ENCODE data around the gene GMDS.

Gene GMDS

DNA sequence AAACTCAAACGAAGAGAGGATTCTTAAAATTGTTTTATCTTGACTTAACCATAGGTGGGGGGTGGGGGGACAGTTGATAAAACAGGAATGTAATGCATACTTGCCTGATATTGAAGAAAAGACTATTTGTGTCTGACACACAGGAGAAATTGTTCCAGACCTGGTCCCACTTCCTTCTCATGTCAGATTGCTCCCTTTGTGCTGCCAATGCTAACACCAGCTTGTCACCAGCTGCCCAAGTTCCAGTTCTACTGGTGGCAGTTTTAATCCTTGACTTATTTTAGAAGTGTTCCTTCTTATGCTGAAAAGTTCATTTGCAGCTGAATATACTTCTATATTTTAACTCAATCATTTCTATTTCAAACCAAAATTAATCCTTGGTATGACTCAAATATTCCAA lies 127.3 kb downstream of the GMDS start:
- H3K4me3 ChIP-seq (ENCODE audit: low read length) = no peak overlapping the region
- DNase-seq (ENCODE audit: low read depth, low spot score) = no peak

DNA sequence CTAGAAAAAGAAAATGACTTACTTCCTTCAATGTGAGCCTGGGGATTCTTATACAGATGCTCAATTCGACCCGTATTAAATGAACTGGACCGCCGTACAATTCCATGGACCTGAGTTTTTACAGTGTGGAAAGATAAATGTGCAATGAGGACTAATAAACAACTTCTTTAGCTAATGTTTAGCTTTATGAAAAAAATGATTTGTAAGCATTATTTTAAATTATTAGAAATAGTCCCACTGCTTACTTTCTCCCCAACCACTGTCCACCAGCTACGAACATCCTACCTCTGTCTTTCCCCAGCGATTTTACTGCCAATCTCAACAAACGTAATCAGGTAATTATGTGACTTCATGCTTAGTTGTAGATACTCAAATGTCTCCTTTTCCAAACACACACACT lies 128.0 kb downstream of the GMDS start:
- no peak for DNase-seq (ENCODE audit: low read depth, low spot score)
- no peak overlapping the region for H3K4me3 ChIP-seq (ENCODE audit: low read length)

DNA sequence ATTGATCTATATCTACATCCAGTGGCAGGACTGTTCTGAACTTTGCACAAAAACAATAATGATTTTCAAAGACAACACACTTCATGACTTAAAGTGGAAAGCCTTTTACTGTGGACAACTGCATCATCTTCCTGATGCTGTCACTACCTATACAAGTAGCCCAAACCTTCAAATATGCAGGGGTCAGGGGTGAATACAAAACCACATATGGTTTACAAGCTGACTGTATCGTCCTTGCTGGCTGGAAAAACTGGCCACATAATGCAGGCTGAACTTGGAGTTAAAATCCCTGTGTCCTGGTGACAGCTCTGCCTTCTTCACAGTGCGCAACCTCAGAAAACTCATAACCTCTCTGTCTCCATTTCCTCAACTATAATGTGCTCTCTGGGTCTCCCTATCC lies 128.9 kb downstream of the GMDS start:
- H3K4me3 ChIP-seq (ENCODE audit: low read length) = no peak overlapping the region
- no peak for DNase-seq (ENCODE audit: low read depth, low spot score)

DNA sequence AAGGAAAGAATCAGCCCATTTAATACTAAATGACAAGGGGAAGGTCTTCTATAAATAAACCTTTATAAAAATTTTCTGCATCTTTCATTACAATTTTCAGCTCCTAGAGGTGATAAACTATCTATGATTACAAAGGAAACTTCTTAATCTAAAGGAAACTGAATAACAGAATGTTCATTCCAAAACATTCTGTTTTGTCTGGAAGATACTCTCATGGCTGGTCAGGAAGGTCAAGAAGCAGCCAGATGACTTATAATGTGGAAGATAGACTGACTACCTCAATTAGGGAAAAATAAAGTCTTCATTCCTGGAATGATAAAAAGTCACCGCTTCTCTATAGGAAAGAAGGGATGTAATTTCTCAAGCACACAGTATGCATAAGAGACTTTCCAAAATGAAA lies 131.3 kb downstream of the GMDS start:
- H3K4me3 ChIP-seq (ENCODE audit: low read length) = no peak overlapping the region
- DNase-seq (ENCODE audit: low read depth, low spot score) = no peak

DNA sequence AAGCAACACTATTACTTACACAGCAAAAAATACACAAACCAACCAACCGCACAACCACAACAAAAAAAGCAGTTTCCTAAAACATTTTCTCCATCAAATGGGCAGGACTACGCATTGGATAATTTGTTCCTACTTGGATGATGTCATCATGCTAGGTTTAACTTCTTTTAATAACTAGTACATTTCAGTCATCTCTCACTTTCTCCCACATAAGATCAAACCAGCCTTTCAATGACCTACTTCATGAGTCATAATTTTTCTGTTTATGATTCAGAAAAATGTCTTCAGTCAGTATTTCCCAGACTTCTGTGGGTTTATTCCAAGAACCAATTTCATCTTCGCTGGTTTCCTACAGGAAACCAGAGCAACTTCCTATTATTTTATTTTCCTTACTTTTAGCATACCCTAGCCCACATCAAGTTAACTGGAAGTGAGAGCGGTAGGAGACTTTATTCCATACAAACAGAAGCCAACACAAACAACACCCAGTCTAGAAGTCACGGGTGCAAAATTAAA lies 134.2 kb downstream of the GMDS start:
- DNase-seq (ENCODE audit: low read depth, low spot score) = no peak

DNA sequence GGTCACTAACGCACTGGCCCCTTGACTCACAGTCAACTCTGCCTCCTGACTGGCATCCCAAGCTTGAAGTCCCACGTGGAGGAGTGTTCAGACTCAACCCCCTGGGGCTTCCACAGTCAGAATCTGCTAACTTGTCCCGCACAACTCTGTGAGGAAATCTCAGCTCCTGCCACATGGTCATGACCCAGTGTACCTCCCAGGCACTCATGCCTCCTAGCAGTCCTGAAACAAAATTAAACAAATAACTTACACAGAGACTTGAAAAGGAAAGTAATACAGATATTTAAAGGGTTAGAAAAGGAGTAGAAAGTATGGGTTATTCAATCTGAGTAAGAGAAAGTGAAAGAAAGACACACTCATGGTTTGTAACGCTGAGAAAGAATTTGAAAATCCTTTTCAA lies 134.9 kb downstream of the GMDS start:
- H3K4me3 ChIP-seq (ENCODE audit: low read length) = no peak overlapping the region
- DNase-seq (ENCODE audit: low read depth, low spot score) = no peak

More for the DNA sequence above, 134.2 kb downstream of the GMDS start:
- H3K4me3 ChIP-seq (ENCODE audit: low read length) = no peak overlapping the region

DNA sequence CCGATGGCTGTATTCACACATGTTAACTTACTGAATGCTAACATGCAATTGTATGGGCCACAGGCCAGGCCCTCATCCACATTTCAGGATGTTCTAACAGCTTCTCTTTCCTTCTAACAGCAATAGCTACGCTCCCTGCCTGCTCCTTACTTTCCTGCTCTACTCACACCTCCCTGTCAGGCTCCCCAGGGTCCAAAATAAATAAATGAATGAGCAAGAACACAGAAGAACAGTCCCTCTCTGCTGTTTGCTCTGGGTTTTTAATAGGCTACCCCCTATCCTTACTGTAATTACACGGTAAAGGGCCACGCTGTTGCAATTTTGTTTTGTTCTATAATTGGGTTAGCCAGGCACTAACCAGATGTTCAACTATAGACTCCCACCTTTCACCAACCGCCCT lies 135.6 kb downstream of the GMDS start:
- no peak for DNase-seq (ENCODE audit: low read depth, low spot score)
- H3K4me3 ChIP-seq (ENCODE audit: low read length) = no peak overlapping the region

DNA sequence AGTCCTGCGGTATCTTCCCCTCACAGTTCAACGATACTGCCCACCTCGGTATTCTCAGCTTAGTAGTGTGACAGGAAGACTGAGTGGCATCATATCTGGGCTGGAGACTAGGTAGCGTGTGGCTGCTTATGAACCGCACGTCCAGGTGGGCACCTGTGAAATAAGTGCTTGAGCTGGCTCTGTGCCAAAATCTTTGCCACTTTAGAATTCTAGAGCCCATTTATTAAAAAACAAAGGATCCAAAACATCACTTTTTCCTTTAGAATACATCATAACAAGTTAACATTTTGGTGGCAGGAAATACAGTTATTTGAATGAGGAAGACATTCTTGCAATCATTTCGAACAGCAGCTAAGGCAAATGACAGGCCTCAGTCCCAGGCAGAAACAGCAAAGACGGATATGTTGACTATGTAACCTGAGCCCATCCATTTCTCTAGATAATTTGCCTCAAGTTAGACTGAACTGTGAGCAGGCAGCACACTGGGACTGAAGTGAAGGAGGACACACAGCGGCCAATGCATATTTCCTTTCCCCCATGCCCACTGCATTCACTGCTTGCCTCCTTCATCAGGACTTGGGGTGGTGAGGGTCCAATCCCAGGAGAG lies 136.6 kb downstream of the GMDS start:
- no peak overlapping the region for H3K4me3 ChIP-seq (ENCODE audit: low read length)
- no peak for DNase-seq (ENCODE audit: low read depth, low spot score)

DNA sequence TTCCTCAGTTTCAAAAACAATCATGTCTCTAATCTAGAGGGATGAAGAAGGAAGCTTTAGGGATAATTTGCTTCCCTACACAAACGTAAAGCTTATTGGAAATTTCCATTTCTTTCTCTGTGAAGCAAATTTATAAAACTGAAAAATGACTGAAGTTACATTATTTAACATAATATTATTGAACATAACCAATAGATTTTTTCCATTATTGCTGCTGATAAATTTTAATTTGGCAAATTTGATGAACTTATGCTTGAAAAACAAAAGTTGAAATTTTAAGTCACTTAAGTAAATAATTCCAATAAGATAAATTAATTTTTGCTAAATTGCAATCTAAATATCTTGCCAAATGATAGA lies 140.9 kb downstream of the GMDS start:
- no peak for DNase-seq (ENCODE audit: low read depth, low spot score)

DNA sequence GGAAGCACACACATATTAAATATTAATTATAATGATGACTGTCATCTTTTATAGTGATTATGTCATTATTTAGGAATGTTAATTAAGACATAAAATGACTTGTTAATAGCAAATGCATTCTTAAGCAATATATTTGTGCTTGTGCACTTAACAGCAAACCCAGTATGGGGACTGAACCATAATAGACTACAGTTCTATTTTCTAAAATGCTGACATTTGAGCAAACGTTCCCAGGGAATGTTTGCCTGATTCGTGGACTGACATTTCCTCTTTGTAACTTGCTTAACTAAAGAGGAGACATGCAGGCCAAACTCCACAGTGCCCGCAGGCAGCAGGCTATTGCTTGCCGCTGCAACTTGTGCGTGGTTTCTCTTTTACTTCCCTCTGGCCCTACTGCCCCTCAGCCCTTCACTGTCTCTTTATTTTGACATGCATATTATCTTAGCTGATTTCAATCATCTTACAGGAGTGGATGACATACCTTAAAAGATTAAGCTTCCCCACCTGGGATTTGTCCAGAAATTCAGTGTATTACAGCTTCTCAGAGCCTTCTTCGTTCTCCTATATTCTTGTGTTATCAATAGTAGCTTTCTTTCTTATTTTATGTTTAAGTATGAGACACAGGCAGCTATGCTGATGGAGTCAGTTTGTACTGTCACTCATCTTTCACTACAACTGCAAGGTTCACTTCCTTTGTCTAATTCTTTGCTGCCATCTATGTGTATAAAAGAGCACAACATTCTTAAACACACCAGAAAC lies 141.5 kb downstream of the GMDS start:
- DNase-seq (ENCODE audit: low read depth, low spot score) = peak; percentile 50

More for the DNA sequence above, 140.9 kb downstream of the GMDS start:
- H3K4me3 ChIP-seq (ENCODE audit: low read length) = no peak overlapping the region

DNA sequence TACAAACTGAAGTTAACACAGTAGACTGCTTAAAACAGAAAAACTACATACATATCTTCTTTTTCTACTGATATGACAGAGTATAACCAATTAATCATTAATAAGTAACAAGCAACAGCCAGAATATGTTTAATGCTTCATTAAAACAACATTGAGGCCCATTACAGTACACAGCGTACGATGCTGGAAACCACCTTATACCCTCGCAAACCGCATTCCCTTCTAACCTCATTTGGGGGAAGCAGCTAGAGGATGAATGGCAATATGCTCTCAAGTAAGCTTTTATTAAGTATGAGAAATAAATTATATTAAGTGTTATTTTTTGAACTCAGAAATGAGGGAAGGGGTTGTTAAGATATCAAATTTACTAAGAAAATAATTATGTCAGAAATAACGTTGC lies 142.4 kb downstream of the GMDS start:
- no peak for DNase-seq (ENCODE audit: low read depth, low spot score)

More for the DNA sequence above, 141.5 kb downstream of the GMDS start:
- no peak overlapping the region for H3K4me3 ChIP-seq (ENCODE audit: low read length)

DNA sequence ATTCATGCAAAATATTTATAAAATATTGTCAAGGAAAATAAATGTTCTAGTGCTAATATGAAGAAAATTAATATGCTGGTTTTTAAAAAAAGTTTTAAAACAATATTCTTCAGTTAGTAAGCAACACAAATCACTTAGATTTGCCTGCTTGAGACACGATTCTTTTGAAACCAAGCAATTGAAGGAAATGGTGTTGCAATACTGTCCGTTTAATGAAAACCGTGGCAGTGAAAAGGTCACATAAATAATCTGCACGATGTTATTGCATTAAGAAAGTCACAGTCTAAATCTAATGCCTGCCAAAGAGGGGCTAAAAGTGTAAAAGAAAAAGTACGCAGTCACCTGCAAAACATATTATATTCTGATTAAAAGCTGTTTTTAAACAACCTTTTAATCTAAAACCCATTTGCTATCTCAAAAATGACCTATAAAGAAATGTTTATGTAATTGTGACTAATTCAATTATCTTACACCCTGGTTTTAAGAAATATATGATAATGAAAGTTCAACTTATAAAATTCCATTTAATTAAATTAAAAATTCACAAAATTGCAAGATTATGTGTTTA lies 143.0 kb downstream of the GMDS start:
- no peak overlapping the region for H3K4me3 ChIP-seq (ENCODE audit: low read length)
- DNase-seq (ENCODE audit: low read depth, low spot score) = no peak

More for the DNA sequence above, 142.4 kb downstream of the GMDS start:
- H3K4me3 ChIP-seq (ENCODE audit: low read length) = no peak overlapping the region

DNA sequence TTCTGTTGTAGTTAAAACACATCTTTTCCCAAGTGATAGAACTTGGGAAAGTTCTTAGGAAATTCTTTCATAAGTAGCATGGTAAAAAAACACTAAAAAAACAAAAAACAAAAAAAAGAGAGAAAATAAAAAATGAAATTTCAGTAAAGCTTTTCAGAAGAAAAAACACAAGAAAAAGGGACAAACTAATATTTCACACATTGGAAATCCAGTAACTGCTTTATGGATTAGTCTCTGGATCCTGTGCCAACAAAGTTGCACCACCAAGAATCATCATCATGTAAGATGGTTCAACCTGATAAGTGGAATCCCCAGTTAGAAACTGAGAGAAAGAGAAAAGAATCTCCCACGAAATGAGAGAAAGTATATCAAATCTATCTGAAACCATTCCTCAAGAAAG lies 144.2 kb downstream of the GMDS start:
- no peak for DNase-seq (ENCODE audit: low read depth, low spot score)
- no peak overlapping the region for H3K4me3 ChIP-seq (ENCODE audit: low read length)

DNA sequence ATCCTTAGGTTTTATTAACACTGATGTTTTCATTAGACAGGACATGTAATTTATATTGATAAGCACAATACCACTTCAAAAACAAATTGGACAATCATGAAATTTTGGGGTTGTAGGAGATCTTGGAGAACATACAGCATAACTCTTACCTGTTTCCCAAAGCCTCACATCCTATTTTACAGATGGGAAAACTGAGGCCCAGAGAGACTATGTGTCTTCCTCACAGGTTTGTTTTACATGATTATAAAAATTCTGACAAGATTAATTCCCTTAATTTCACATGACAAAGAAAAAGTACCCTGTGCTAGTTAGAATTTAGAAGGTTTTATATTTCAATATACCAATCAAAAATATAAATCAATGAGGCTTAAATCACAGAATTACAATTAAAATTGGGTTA lies 145.5 kb downstream of the GMDS start:
- no peak overlapping the region for H3K4me3 ChIP-seq (ENCODE audit: low read length)
- no peak for DNase-seq (ENCODE audit: low read depth, low spot score)

DNA sequence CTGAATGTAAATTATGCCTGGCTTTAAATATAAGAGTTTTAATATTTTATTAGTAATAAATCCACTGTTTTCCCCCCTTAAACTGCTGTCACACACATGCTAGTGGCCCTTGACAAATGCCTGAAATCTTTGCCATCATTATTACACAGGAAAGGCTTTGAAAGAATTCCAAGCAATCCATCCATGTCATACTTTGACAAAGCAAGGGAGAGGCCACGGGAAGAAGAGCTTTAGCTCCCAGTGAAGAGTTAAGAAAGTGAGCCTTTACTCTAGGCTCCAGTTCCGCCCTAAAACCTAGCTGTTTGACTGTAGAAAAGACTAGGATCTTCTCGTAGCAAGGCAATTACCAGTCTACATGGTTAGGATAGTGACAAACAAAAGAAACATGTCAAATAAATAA lies 147.9 kb downstream of the GMDS start:
- DNase-seq (ENCODE audit: low read depth, low spot score) = no peak
- no peak overlapping the region for H3K4me3 ChIP-seq (ENCODE audit: low read length)

DNA sequence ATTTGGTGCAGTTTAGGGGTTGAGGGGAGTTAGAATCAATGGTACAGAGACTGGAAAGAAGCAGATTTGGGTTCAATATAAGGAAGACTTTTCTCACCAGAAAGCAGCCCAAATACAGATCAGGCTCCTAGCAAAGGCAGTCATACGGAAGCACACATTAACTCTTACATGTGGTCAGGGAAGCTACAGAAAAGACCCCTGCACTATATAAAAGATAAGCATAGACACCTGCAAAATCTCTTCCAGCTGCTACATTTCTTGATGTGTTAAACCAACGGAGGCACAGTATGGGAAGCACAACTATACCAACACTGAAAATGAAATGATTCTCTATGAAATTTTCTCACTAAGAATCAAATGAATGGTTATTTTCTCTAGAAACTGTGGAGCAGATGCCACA lies 150.8 kb downstream of the GMDS start:
- no peak overlapping the region for H3K4me3 ChIP-seq (ENCODE audit: low read length)
- peak; percentile 77 for DNase-seq (ENCODE audit: low read depth, low spot score)

DNA sequence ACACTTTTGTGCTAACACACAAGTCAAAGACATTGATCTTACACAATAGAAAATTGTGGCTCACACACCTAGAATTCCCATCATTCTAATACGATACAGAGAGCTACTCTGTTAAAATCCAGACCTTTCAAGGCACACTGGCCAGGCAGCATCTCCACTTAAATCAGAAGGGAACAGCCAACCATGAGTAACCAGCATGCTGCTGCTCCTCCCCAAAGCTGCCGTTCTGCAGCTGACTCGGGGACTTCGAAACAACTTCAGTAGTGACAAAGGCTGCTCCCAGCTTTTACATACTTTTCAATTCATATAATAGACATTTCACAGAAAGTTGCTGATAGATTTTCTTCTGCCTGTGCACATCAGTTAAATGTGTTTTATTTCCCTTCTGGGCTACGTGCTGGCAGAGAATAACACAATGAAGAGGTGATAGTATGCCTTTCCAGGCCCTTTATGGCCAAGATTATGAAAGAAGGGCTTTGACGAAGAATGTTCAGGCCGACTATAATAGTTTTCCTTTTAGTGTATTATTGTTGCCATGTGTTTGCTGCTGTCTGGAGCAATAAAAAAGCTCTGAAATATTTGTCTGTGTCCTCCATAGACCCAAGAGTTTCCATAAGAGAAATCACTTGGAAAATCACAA lies 159.0 kb downstream of the GMDS start:
- DNase-seq (ENCODE audit: low read depth, low spot score) = no peak
- H3K4me3 ChIP-seq (ENCODE audit: low read length) = no peak overlapping the region

DNA sequence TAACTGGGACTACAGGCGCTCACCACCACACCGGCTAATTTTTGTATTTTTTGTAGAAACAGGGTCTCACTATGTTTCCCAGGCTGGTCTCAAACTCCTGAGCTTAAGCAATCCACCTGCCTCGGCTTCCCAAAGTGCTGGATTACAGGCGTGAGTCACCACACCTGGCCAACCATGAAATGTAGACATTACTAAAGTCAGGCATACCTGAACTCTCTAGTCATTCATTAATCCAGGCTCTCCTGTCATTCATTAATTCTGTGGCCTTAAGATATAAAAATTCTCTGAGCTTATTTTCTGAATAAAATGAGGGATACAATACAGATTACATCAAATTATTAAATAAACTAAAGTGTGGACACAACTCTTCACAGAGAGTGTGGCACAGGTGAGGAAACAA lies 159.7 kb downstream of the GMDS start:
- DNase-seq (ENCODE audit: low read depth, low spot score) = no peak
- H3K4me3 ChIP-seq (ENCODE audit: low read length) = no peak overlapping the region

DNA sequence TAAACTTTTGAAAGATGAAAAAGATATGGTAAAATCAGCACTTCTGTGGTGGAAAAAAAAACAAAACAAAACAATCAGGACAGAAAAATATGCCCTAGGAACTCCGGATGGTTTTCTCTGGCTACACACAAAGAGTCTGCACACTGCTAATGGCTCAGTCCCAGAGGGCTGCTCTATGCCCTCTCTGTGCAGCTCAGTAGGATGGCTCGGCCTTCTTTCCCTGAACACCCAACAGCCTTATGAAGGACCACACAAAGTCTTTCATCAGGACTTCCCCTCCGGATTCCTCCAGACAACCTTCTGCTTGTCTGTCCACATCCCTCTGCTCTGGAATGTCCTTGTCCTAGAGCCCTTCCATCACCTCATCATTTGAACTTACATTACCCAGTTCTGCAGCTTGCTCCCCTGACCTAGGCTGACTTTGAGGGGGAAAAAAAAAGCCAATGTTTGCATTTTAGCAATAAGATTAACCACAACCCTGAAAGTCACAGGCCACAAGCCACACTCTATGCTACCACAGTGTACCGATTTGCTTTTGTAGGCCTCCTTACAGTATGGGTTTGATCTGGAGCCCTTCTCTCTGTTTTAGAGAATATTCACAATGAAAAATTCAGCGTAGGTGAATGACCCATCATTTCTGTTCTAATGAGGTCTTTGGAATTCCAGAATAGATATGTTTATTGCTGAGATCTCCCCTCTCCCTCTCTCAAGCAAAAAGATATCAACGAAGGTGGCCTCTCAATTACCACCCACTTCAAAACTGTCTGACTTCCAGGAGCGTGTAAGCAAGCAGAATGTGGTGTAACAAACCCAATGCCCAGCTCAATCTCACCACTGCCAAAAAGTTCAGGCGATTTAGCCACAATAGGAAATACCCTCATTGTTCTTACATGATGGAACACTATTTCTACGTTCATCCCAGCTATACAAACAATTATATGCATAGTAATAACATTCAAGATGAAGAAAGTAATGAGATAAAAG lies 164.0 kb downstream of the GMDS start:
- DNase-seq (ENCODE audit: low read depth, low spot score) = peak; percentile 79

More for the DNA sequence above, 164.0 kb downstream of the GMDS start:
- H3K4me3 ChIP-seq (ENCODE audit: low read length) = no peak overlapping the region
